DMS153 treated with DMSO at 0.1 percent for 48 hours (cell line): ENCODE results near the gene OPCML.

ENCODE experiments used
- DNase-seq: peaks from one replicate; lab custom pipeline; 2025; ENCODE audit not compliant: unreplicated experiment; lab: John Stamatoyannopoulos, UW

The OPCML gene

GRCh38 chr11:133238495-133238894, 293.8 kb downstream of the OPCML start:
- DNase-seq: no peak

- no peak for DNase-seq
Measured at GRCh38 chr11:133238027-133238426, 294.3 kb downstream of the OPCML start.

- DNase-seq: no peak
Measured at GRCh38 chr11:133235381-133235780, 296.9 kb downstream of the OPCML start.

GRCh38 chr11:133234883-133235282, 297.4 kb downstream of the OPCML start:
- DNase-seq: no peak

- no peak for DNase-seq
Measured at GRCh38 chr11:133232665-133233064, 299.6 kb downstream of the OPCML start.

- DNase-seq: no peak
Measured at GRCh38 chr11:133230431-133230830, 301.9 kb downstream of the OPCML start.

- DNase-seq: peak; percentile 47
Measured at GRCh38 chr11:133228471-133229329, 303.6 kb downstream of the OPCML start.

- DNase-seq: no peak
Measured at GRCh38 chr11:133227632-133228111, 304.6 kb downstream of the OPCML start.

- DNase-seq: no peak
Measured at GRCh38 chr11:133224271-133224670, 308.0 kb downstream of the OPCML start.

- DNase-seq: no peak
Measured at GRCh38 chr11:133222425-133223330, 309.6 kb downstream of the OPCML start.

GRCh38 chr11:133219543-133219942, 312.8 kb downstream of the OPCML start:
- DNase-seq: no peak

- no peak for DNase-seq
Measured at GRCh38 chr11:133216813-133217212, 315.5 kb downstream of the OPCML start.

GRCh38 chr11:133215596-133216230, 316.6 kb downstream of the OPCML start:
- no peak for DNase-seq

- no peak for DNase-seq
Measured at GRCh38 chr11:133214646-133215045, 317.7 kb downstream of the OPCML start.

- no peak for DNase-seq
Measured at GRCh38 chr11:133212201-133212600, 320.1 kb downstream of the OPCML start.

GRCh38 chr11:133207995-133208394, 324.3 kb downstream of the OPCML start:
- DNase-seq: no peak

GRCh38 chr11:133206313-133207005, 325.8 kb downstream of the OPCML start:
- DNase-seq: no peak

GRCh38 chr11:133204158-133204557, 328.1 kb downstream of the OPCML start:
- DNase-seq: no peak

GRCh38 chr11:133202816-133203215, 329.5 kb downstream of the OPCML start:
- DNase-seq: no peak

- peak; percentile 75 for DNase-seq
Measured at GRCh38 chr11:133198438-133198837, 333.9 kb downstream of the OPCML start.

- no peak for DNase-seq
Measured at GRCh38 chr11:133197425-133197824, 334.9 kb downstream of the OPCML start.
